ENCODE results near the gene TRIM36.

Gene TRIM36

GRCh38 chr5:115166744-115167393 is 2.8 kb downstream of the TRIM36 start:
- no peak for DNase-seq

GRCh38 chr5:115165790-115166189 is 3.9 kb downstream of the TRIM36 start:
- no peak for DNase-seq

GRCh38 chr5:115160975-115161475 is 8.7 kb downstream of the TRIM36 start:
- DNase-seq: no peak

GRCh38 chr5:115151208-115151805 is 18.4 kb downstream of the TRIM36 start:
- no peak for DNase-seq

- no peak for DNase-seq
Measured at GRCh38 chr5:115150512-115150911, 19.2 kb downstream of the TRIM36 start.

GRCh38 chr5:115147052-115147451 is 22.7 kb downstream of the TRIM36 start:
- DNase-seq: no peak

- no peak for DNase-seq
Measured at GRCh38 chr5:115136294-115136693, 33.4 kb downstream of the TRIM36 start.

GRCh38 chr5:115132465-115132864 is 37.2 kb downstream of the TRIM36 start:
- DNase-seq: no peak

GRCh38 chr5:115126303-115126702 is 43.4 kb downstream of the TRIM36 start:
- no peak for DNase-seq

GRCh38 chr5:115124741-115125140 is 45.0 kb downstream of the TRIM36 start:
- DNase-seq: no peak

GRCh38 chr5:115116001-115116400 is 53.7 kb downstream of the TRIM36 start:
- no peak for DNase-seq

GRCh38 chr5:115109840-115110239 is 59.9 kb downstream of the TRIM36 start:
- no peak for DNase-seq

GRCh38 chr5:115109356-115109755 is 60.4 kb downstream of the TRIM36 start:
- no peak for DNase-seq

- DNase-seq: no peak
Measured at GRCh38 chr5:115100319-115100955, 69.3 kb downstream of the TRIM36 start.

GRCh38 chr5:115098041-115098702 is 71.5 kb downstream of the TRIM36 start:
- DNase-seq: peak; percentile 14

- no peak for DNase-seq
Measured at GRCh38 chr5:115097236-115097635, 72.5 kb downstream of the TRIM36 start.

- no peak for DNase-seq
Measured at GRCh38 chr5:115096034-115096769, 73.5 kb downstream of the TRIM36 start.

GRCh38 chr5:115087951-115088350 is 81.8 kb downstream of the TRIM36 start:
- no peak for DNase-seq

- no peak for DNase-seq
Measured at GRCh38 chr5:115086473-115086872, 83.2 kb downstream of the TRIM36 start.

- no peak for DNase-seq
Measured at GRCh38 chr5:115084246-115084793, 85.4 kb downstream of the TRIM36 start.

GRCh38 chr5:115079924-115080623 is 89.6 kb downstream of the TRIM36 start:
- DNase-seq: no peak
